ENCODE data around the gene CDK3.

GRCh38 chr17:75983501-75984181, 17.0 kb upstream of the CDK3 start:
- TF ChIP-seq BHLHE40 (IDR thresholded peaks at IDR 0.05; ENCODE audit: low read depth, low read length), result no peak
- no peak for TF ChIP-seq POLR2A (IDR thresholded peaks at IDR 0.05; ENCODE audit: low read depth, low read length)
- no peak for TF ChIP-seq MXI1 (IDR thresholded peaks at IDR 0.05; ENCODE audit: borderline replicate concordance, low read depth, low read length)

Data from IMR-90 (cell line).